WTC11 (cell line): Measurements from ENCODE around the gene ZCCHC2.

Experiments
- FOXK1 ChIP-seq: sonication (generic); formaldehyde crosslinking; IDR thresholded peaks from 2 replicates; pipeline ENCODE4 v1.8.0; 2022; ENCODE audit warnings: mild to moderate bottlenecking, moderate library complexity, missing genetic modification reagents
- USF2 ChIP-seq: sonication (generic); formaldehyde crosslinking; IDR thresholded peaks from 2 replicates; pipeline ENCODE4 v1.8.1; 2023; ENCODE audit warnings: mild to moderate bottlenecking, missing genetic modification reagents, moderate library complexity

GRCh38 chr18:62576845-62577512, 54.2 kb downstream of the ZCCHC2 start:
- TF ChIP-seq USF2 (CRISPR knock-in tag) (no peak), FOXK1 (CRISPR knock-in tag) (no peak)
